BJ (cell line): Measurements from ENCODE around the gene SETD2. TPM values are rescaled to one million over a fixed set of nuclear protein-coding genes. Genes with fewer than 3 reads are reported as not detected.

Experiments used
- CTCF ChIA-PET: fragments of 350-600 bp; formaldehyde crosslinking; extraction: SDS; loops from one replicate; lab custom pipeline; 2021; ENCODE audit warnings: antibody characterized with exemption, inconsistent platforms; lab: Yijun Ruan, JAX
- POLR2A ChIA-PET: fragments of 300-600 bp; sonication (Branson Sonifier 250); formaldehyde crosslinking; extraction: SDS; loops from one replicate; lab custom pipeline; 2021; ENCODE audit warnings: antibody characterized with exemption; lab: Charles Lee
- DNase-seq: peaks from one replicate; pipeline ENCODE4 v3.0.0-alpha.2; 2011; ENCODE audit warnings: low read depth
- H3K27me3 ChIP-seq: 2 replicates; pipeline ENCODE4 v1.6.0; 2011; ENCODE audit warnings: low read length; ENCODE audit not compliant: control insufficient read depth, insufficient read depth
- H3K36me3 ChIP-seq: 2 replicates; pipeline ENCODE4 v1.5.1; 2011; ENCODE audit warnings: low read length; ENCODE audit not compliant: control insufficient read depth, insufficient read depth
- H3K4me3 ChIP-seq: 2 replicates; pipeline ENCODE4 v1.5.1; 2011; ENCODE audit warnings: low read depth, mild to moderate bottlenecking, control low read depth, low read length
- CTCF ChIP-seq: IDR thresholded peaks from 2 replicates; pipeline ENCODE4 v1.5.1; 2011; ENCODE audit warnings: low read depth, mild to moderate bottlenecking, control low read depth, inconsistent platforms, low read length, moderate library complexity; ENCODE audit not compliant: insufficient read depth
- polyA plus RNA-seq: library from polyadenylated mRNA; depleted of rRNA; stranded (reverse); fragments of >200 nt; gene quantifications from 2 replicates; pipeline ENCODE4 v1.2.3, GENCODE V29; 2011

The SETD2 gene
- polyA plus RNA-seq, 1 experiment = 12.9 TPM

- no peak for TF ChIP-seq CTCF
- Histone ChIP-seq H3K4me3 (no peak overlapping the region), H3K36me3 (peaks cover 5% of the 10 kb centered on the region), H3K27me3 (no peaks in the 10 kb centered on the region)
- no peak for DNase-seq
- ChIA-PET CTCF (no interaction called here), POLR2A (no interaction called here)
Measured at GRCh38 chr3:47098910-47099309, 65.0 kb downstream of the SETD2 start.

GRCh38 chr3:47097864-47098263 is 66.0 kb downstream of the SETD2 start:
- Histone ChIP-seq H3K27me3 (no peaks in the 10 kb centered on the region), H3K4me3 (no peak overlapping the region), H3K36me3 (peaks cover 5% of the 10 kb centered on the region; the same call in 1 of the 2 replicates)
- TF ChIP-seq CTCF = no peak
- POLR2A ChIA-PET = no interaction called here
- no peak for DNase-seq
- CTCF ChIA-PET = interaction anchor here (1.0 kb wide), 1 partner anchor 15 kb away, joined by 3 read pairs; no protein-coding TSS in a partner anchor

GRCh38 chr3:47096959-47097358 is 67.0 kb downstream of the SETD2 start:
- ChIA-PET POLR2A (no interaction called here), CTCF (interaction anchor here (1.0 kb wide), 1 partner anchor 16 kb away, joined by 3 read pairs; no protein-coding TSS in a partner anchor)
- no peak for TF ChIP-seq CTCF
- DNase-seq = peak; percentile 28
- Histone ChIP-seq H3K27me3 (no peaks in the 10 kb centered on the region), H3K36me3 (peaks cover 5% of the 10 kb centered on the region; the same call in 1 of the 2 replicates), H3K4me3 (no peak overlapping the region)

GRCh38 chr3:47092090-47092489 is 71.8 kb downstream of the SETD2 start:
- Histone ChIP-seq H3K27me3 (no peaks in the 10 kb centered on the region), H3K36me3 (peaks cover 3% of the 10 kb centered on the region; the same call in 1 of the 2 replicates), H3K4me3 (no peak overlapping the region)
- CTCF ChIA-PET = interaction anchor here (0.6 kb wide), 1 partner anchor 39 kb away, joined by 3 read pairs; no protein-coding TSS in a partner anchor
- no peak for TF ChIP-seq CTCF
- POLR2A ChIA-PET = no interaction called here
- DNase-seq = no peak

- Histone ChIP-seq H3K4me3 (no peak overlapping the region), H3K27me3 (no peaks in the 10 kb centered on the region), H3K36me3 (peaks cover 5% of the 10 kb centered on the region; the same call in 1 of the 2 replicates)
- POLR2A ChIA-PET = no interaction called here
- no peak for DNase-seq
- no peak for TF ChIP-seq CTCF
- CTCF ChIA-PET = interaction anchor here (1.0 kb wide), 1 partner anchor 166 kb away, joined by 3 read pairs; no protein-coding TSS in a partner anchor
Measured at GRCh38 chr3:47089630-47090029, 74.3 kb downstream of the SETD2 start.
